GM12891 (cell line): ENCODE results near the gene COL18A1.
"Not testable (repeated sequence)": the region's sequence is repeated elsewhere in the genome, so short reads cannot be mapped to it uniquely, and the experiment has no call there.

Source experiments
- DNase-seq: peaks from one replicate; pipeline ENCODE4 v3.0.0; 2011; ENCODE audit warnings: low spot score; ENCODE audit not compliant: insufficient read length
- FAIRE-seq: peaks from 2 replicates; lab custom pipeline; 2011; peaks lifted over from hg19 to GRCh38; lab: Jason Lieb, UNC
- PAX5 ChIP-seq: IDR thresholded peaks from 2 replicates; pipeline ENCODE4 v1.6.1; 2011; ENCODE audit warnings: low read length, moderate library complexity, mild to moderate bottlenecking; ENCODE audit not compliant: insufficient read depth, severe bottlenecking
- POLR2A ChIP-seq: IDR thresholded peaks from 2 replicates; pipeline ENCODE4 v1.6.1; 2011; ENCODE audit warnings: low read depth, low read length, control low read depth
- POLR2AphosphoS5 ChIP-seq: IDR thresholded peaks from 2 replicates; pipeline ENCODE4 v1.6.1; 2011; ENCODE audit warnings: low read depth, low read length, control low read depth
- POU2F2 ChIP-seq: IDR thresholded peaks from 2 replicates; pipeline ENCODE4 v1.6.1; 2011; ENCODE audit warnings: low read depth, mild to moderate bottlenecking, control low read depth, low read length, moderate library complexity
- SPI1 ChIP-seq: IDR thresholded peaks from 2 replicates; pipeline ENCODE4 v1.6.1; 2011; ENCODE audit warnings: low read depth, low read length, control low read depth
- TAF1 ChIP-seq: IDR thresholded peaks from 2 replicates; pipeline ENCODE4 v1.6.1; 2011; ENCODE audit warnings: low read depth, low read length, control low read depth

COL18A1 gene

DNA sequence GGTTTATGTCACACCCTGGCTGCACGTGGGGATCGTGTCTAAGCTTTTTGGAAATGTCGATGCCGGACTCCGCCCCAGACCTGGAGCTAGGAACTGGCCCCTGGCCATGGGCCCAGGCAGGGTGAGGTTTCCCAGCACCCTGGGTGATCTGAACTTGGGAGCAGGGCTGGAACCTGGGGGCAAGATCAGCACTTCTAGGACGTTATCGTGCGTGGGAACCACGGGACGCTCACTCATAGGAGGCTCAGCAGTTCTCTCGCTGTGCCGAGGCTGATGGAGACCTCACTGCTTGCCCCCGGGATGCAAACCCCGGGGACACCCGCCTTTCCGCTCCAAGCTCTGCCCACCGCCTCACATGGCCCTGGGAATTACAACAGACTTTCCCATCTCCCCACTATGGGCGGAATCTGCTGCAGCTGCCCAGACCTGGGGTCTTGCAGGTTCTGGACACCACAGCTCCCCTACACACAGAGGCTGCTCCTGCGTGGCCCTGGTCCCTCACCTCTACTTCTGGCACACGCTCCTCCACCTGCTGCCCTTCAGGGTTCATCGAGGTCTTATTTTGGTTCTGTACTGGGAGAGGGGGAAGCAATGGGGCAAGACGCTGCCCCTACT, 35.9 kb downstream of the COL18A1 start:
- FAIRE-seq (no peak), DNase-seq (no peak)
- TF ChIP-seq POLR2A, result no peak

GRCh38 chr21:45441431-45442255, 36.7 kb downstream of the COL18A1 start:
- FAIRE-seq (no peak), DNase-seq (no peak)
- TF ChIP-seq POLR2A, result no peak
- TF ChIP-seq POU2F2, result no peak
- no peak for TF ChIP-seq SPI1
- no peak for TF ChIP-seq PAX5
- no peak for TF ChIP-seq TAF1
- TF ChIP-seq POLR2AphosphoS5, result no peak

DNA sequence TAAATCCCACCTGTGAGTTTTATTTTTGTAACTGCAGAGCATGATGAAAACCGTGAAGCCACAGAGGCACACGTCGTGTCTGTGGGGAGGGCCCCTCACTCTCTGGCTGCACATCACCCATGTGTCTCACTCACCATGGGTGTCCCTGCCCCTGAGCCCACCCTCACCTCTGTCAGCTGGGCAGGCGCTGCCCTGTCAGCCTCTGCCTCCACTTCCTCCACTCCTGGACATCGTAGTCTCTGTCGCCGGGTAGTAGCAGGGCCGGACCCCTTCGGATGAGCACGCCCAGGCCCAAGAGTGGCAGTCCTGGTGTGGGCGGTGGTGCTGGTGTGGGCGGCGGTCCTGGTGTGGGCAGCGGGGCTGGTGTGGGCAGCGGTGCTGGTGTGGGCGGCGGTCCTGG, 37.3 kb downstream of the COL18A1 start:
- FAIRE-seq, result no peak
- TF ChIP-seq SPI1 (no peak), POU2F2 (no peak), POLR2AphosphoS5 (no peak), POLR2A (no peak), TAF1 (no peak), PAX5 (no peak)

DNA sequence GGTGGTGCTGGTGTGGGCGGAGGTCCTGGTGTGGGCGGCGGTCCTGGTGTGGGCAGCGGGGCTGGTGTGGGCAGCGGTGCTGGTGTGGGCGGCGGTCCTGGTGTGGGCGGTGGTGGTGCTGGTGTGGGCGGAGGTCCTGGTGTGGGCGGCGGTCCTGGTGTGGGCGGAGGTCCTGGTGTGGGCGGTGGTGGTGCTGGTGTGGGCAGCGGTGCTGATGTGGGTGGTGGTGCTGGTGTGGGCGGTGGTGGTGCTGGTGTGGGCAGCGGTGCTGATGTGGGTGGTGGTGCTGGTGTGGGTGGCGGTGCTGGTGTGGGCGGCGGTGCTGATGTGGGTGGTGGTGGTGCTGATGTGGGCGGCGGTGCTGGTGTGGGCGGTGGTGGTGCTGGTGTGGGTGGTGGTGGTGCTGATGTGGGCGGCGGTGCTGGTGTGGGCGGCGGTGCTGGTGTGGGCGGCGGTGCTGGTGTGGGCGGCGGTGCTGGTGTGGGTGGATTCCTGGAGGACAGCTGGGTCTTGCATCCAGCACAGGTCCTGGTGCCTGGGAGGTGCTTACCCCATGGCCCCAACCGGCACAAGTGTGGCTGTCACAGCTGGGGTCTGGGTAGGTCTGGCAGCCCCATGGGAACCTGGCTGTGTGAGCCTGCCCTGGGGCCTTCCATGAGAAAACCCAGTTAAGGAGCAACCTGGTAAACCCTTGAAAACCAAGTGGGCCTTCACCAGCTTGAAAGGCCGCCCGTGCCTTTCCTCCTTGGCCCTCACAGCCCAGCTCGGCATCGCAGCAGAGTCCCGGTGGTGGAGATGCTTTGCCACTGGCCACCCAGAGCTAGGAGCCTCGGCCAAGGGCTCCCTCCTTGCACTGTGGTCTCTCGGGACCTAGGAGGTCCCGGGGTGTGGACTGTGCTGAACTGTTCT, 38.0 kb downstream of the COL18A1 start:
- not testable (repeated sequence) for FAIRE-seq, DNase-seq

More for the DNA sequence above, 37.3 kb downstream of the COL18A1 start:
- no peak for DNase-seq

DNA sequence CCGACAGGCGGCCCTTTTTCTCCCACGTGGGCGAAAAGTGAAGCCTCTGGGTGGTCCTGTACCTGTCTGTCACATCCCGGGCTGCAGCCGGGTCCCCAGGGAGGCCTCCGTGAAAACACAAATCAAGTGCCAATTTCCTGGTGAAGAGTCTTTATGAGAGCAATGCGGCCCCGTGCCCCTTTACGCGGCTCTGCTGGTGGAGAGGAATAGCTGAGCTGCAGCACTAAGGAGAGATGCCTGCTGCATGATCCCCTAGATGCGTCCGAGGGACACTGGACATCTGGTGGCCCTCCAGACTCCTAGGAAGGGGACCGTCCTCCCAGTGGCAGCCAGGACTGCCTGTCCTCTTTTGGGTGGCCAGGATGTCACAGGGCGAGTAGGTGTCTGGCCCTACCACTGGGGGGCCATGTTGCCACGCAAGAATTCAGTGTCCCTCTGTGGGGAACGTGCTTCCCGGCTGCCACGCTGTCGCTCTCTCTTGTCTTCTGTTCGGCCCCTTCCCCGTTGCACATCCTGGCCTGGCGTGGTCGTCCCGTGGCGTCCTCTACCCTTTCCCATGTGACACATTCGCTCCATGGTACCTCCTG, 38.7 kb downstream of the COL18A1 start:
- DNase-seq (no peak), FAIRE-seq (no peak)
- TF ChIP-seq PAX5, result no peak
- TF ChIP-seq POLR2AphosphoS5, result no peak
- no peak for TF ChIP-seq POU2F2
- no peak for TF ChIP-seq POLR2A
- no peak for TF ChIP-seq TAF1
- no peak for TF ChIP-seq SPI1

DNA sequence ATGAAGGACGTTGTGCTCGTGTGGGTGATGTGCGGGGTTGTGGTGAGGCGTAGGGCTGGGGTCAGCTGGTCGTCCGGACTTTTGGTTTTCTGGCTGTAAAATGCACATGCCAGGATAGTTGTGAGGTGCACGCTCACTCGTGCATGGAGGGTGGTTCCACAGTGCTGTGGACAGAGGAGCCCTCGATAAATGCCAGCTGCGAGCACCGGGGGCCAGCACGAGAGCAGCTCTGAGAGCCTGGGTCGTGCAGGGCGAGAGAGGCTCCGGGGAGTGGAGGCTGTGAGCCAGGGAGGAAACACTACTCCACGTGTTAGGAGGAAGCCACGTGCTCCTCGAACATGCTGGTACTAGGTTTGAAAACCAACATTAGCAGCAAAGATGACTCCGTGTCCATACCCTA, 39.4 kb downstream of the COL18A1 start:
- TF ChIP-seq POLR2AphosphoS5 (no peak), PAX5 (no peak), SPI1 (no peak), TAF1 (no peak), POLR2A (no peak), POU2F2 (no peak)
- no peak for DNase-seq
- FAIRE-seq, result no peak

GRCh38 chr21:45445369-45445768, 40.4 kb downstream of the COL18A1 start:
- FAIRE-seq, result no peak
- DNase-seq, result no peak
- TF ChIP-seq PAX5 (no peak), TAF1 (no peak), POU2F2 (no peak), POLR2A (no peak), POLR2AphosphoS5 (no peak), SPI1 (no peak)

GRCh38 chr21:45447821-45448220, 42.9 kb downstream of the COL18A1 start:
- FAIRE-seq, result no peak
- no peak for TF ChIP-seq PAX5
- no peak for TF ChIP-seq POLR2AphosphoS5
- no peak for TF ChIP-seq POU2F2
- no peak for TF ChIP-seq TAF1
- TF ChIP-seq SPI1, result no peak
- TF ChIP-seq POLR2A, result no peak
- DNase-seq, result no peak

DNA sequence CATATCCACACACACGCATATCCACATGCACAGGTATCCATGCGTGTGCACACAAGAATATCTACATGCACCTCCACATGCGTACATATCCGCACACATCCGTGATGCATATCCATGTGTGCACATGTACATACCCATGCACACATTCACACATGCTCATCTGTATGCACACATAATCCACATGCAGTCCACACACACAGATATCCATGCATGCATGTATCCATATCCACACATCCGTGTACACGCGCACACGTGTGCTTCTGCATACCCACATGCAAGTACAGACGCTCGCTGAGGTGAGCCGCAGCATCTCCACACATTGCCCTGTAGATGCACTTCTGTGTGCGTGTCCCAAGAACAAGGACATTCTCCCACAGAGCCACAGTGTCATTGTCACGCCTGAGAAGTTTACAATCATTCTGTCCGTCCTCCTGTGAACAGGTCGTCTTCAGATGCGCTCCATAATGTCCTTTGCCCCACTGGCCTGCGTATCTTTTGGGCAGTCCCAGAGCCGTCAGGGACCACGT, 43.4 kb downstream of the COL18A1 start:
- FAIRE-seq, result no peak
- TF ChIP-seq POLR2A (no peak), POU2F2 (no peak), PAX5 (no peak), POLR2AphosphoS5 (no peak), TAF1 (no peak), SPI1 (no peak)
- DNase-seq, result no peak
